ENCODE measurements around the gene EPB41L2.
"Not testable (repeated sequence)": the region's sequence is repeated elsewhere in the genome, so short reads cannot be mapped to it uniquely, and the experiment has no call there.

The EPB41L2 gene

DNA sequence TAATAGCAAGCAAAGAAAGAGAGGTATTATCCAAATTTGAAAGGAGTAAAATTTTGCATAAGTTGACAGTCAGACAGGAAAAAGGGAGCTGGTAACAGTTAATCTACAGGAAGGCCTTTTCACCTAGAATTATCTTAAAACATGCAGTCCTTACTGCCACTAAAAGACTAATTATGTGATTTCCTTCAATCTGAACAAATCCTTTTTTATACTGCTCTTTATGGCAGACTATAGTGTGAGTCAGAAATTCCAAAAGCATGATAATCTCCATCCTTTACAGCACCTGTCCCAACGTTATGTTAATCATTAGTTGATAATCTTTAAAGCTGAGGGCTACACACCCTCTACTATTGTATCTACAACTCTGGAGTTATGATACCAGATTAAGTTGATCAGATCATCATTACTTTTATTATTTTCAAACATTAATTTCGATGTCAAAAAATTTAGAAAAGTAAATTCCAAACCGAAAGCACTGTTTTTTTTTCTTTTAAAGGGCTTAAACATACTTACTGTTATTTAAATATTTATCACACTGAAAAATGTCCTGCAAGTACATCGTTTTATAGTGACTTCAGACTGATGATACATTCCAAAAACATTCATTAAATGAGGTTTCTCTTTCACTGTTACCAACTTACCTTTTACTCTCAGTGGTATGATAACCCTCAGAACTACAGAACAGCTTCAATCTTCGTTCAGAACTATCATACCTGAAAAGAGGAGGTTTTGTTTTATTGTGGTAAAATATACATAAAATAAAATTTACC is 39.1 kb upstream of the EPB41L2 start:
- TF ChIP-seq, protein P1, sequence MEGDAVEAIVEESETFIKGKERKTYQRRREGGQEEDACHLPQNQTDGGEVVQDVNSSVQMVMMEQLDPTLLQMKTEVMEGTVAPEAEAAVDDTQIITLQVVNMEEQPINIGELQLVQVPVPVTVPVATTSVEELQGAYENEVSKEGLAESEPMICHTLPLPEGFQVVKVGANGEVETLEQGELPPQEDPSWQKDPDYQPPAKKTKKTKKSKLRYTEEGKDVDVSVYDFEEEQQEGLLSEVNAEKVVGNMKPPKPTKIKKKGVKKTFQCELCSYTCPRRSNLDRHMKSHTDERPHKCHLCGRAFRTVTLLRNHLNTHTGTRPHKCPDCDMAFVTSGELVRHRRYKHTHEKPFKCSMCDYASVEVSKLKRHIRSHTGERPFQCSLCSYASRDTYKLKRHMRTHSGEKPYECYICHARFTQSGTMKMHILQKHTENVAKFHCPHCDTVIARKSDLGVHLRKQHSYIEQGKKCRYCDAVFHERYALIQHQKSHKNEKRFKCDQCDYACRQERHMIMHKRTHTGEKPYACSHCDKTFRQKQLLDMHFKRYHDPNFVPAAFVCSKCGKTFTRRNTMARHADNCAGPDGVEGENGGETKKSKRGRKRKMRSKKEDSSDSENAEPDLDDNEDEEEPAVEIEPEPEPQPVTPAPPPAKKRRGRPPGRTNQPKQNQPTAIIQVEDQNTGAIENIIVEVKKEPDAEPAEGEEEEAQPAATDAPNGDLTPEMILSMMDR (IDR thresholded peaks at IDR 0.05; ENCODE audit: low read depth, low read length, missing control alignments), result no peak
- no peak for DNase-seq

DNA sequence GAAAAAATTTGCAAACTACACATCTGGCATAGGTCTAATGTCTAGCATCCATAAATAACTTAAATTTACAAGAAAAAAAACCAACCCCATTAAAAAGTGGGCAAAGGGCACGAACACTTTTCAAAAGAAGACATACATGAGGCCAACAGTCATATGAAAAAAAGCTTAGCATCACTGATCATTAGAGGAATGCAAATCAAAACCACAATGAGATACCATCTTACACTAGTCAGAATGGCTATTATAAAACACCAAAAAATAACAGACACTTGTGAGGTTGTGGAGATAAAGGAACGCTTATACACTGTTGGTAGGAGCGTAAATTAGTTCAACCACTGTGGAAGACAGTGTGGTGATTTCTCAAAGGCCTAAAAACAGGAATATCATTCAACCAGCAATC is 33.7 kb upstream of the EPB41L2 start:
- H3K36me3 ChIP-seq (replicated peaks), result no peaks in the 10 kb centered on the region
- in situ Hi-C loops (cut with HindIII; ENCODE audit: low pct_ligation_motif_present, low sequenced_read_pairs), result no loop called here
- no peaks in the 10 kb centered on the region for H3K27me3 ChIP-seq (replicated peaks)
- TF ChIP-seq, protein P1 (IDR thresholded peaks at IDR 0.05; ENCODE audit: low read depth, low read length, missing control alignments), result no peak
- DNase-seq, result no peak
- H3K4me3 ChIP-seq (ENCODE audit: low read depth, low read length), result no peak overlapping the region
- no peak overlapping the region for H3K27ac ChIP-seq

More for the DNA sequence above, 39.1 kb upstream of the EPB41L2 start:
- Histone ChIP-seq H3K27me3 (replicated peaks) (no peaks in the 10 kb centered on the region), H3K36me3 (replicated peaks) (no peaks in the 10 kb centered on the region), H3K27ac (peak overlapping the region; percentile 64), H3K4me3 (ENCODE audit: low read depth, low read length) (no peak overlapping the region)
- in situ Hi-C loops (cut with HindIII; ENCODE audit: low pct_ligation_motif_present, low sequenced_read_pairs), result no loop called here

DNA sequence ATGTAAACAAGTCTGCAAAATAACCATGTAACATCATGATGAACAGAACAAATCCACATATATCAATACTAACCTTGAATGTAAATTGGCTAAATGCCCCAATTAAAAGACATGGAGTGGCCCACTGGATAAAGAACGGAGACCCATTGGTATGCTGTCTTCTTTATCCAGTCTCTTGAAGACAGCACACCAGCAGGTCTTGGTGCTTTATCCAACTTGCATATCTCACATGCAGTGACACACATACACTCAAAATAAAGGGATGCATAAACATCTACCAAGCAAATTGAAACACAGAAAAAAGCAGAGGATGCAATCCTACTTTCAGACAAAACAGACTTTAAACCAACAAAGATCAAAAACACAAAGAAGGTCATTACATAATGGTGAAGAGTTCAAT is 30.3 kb upstream of the EPB41L2 start:
- no peak overlapping the region for H3K27ac ChIP-seq

DNA sequence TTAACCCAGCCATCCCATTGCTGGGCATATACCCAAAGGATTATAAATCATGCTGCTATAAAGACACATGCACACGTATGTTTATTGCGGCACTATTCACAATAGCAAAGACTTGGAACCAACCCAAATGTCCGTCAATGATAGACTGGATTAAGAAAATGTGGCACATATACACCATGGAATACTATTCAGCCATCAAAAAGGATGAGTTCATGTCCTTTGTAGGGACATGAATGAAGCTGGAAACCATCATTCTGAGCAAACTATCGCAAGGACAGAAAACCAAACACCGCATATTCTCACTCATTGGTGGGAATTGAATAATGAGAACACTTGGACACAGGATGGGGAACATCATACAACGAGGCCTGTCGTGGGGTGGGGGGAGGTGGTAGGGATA is 28.9 kb upstream of the EPB41L2 start:
- DNase-seq; H3K36me3 ChIP-seq (replicated peaks); H3K27ac ChIP-seq; H3K27me3 ChIP-seq (replicated peaks); H3K4me3 ChIP-seq (ENCODE audit: low read depth, low read length); in situ Hi-C loops (cut with HindIII; ENCODE audit: low pct_ligation_motif_present, low sequenced_read_pairs): not testable (repeated sequence)

More for the DNA sequence above, 30.3 kb upstream of the EPB41L2 start:
- Histone ChIP-seq H3K27me3 (replicated peaks) (no peaks in the 10 kb centered on the region), H3K36me3 (replicated peaks) (no peaks in the 10 kb centered on the region), H3K4me3 (ENCODE audit: low read depth, low read length) (no peak overlapping the region)
- no peak for DNase-seq
- in situ Hi-C loops (cut with HindIII; ENCODE audit: low pct_ligation_motif_present, low sequenced_read_pairs), result no loop called here
- TF ChIP-seq, protein P1 (IDR thresholded peaks at IDR 0.05; ENCODE audit: low read depth, low read length, missing control alignments), result no peak

DNA sequence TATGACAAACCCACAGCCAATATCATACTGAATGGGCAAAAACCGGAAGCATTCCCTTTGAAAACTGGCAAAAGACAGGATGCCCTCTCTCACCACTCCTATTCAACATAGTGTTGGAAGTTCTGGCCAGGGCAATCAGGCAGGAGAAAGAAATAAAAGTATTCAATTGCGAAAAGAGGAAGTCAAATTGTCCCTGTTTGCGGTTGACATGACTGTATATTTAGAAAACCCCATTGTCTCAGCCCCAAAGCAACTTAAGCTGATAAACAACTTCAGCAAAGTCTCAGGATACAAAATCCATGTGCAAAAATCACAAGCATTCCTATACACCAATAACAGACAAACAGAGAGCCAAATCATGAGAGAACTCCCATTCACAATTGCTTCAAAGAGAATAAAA is 27.3 kb upstream of the EPB41L2 start:
- H3K27ac ChIP-seq; in situ Hi-C loops (cut with HindIII; ENCODE audit: low pct_ligation_motif_present, low sequenced_read_pairs); H3K4me3 ChIP-seq (ENCODE audit: low read depth, low read length); H3K27me3 ChIP-seq (replicated peaks); DNase-seq; H3K36me3 ChIP-seq (replicated peaks): not testable (repeated sequence)

DNA sequence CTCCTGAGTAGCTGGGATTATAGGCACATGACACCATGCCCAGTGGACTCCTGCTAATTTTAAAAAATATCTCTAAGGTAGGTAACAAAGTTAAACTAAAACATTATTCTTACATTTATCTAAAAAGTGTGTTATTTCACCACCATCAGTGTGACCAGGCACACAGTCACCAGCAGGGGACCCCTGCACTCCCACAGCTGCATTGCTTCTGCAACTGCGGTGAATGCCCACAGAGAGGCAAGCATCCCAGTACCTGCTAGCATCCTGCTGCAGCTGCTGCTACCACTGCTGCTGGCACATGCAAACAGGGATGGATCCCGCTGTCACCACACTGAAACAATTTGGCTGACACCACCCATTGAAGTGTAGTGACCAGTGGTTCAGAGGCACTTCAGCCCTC is 21.9 kb upstream of the EPB41L2 start:
- Histone ChIP-seq H3K27ac (no peak overlapping the region), H3K36me3 (replicated peaks) (no peaks in the 10 kb centered on the region), H3K27me3 (replicated peaks) (no peaks in the 10 kb centered on the region), H3K4me3 (ENCODE audit: low read depth, low read length) (no peak overlapping the region)
- no peak for DNase-seq
- TF ChIP-seq, protein P1 (IDR thresholded peaks at IDR 0.05; ENCODE audit: low read depth, low read length, missing control alignments), result peak; percentile 32
- in situ Hi-C loops (cut with HindIII; ENCODE audit: low pct_ligation_motif_present, low sequenced_read_pairs), result no loop called here

DNA sequence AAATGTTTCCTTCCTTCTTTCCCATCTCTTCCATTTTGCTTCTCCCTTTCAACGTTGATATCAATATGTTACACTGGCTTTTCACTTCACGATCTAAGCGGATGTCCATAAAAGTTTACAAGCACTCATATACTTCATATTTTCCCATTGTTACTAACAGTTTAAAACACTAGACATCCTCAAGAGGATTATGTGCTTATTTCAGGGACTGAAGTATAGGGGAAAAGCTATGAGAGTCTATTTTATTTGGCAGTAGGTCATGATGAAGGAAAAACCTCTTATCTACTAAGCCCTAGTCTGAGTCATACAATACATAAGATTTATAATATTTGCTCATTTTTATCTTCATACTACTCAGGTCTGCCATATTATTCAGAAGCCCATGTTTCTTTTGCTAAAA is 20.6 kb upstream of the EPB41L2 start:
- in situ Hi-C loops (cut with HindIII; ENCODE audit: low pct_ligation_motif_present, low sequenced_read_pairs), result no loop called here
- DNase-seq, result no peak
- no peaks in the 10 kb centered on the region for H3K27me3 ChIP-seq (replicated peaks)
- H3K4me3 ChIP-seq (ENCODE audit: low read depth, low read length), result no peak overlapping the region
- TF ChIP-seq, protein P1 (IDR thresholded peaks at IDR 0.05; ENCODE audit: low read depth, low read length, missing control alignments), result no peak
- H3K27ac ChIP-seq, result no peak overlapping the region
- H3K36me3 ChIP-seq (replicated peaks), result no peaks in the 10 kb centered on the region

Data from brain microvascular endothelial cell (primary cell).